Ovary (tissue), 3 donors: ENCODE data around the gene SPACA4.

Experiments used
- EP300 ChIP-seq: sonication (generic); formaldehyde crosslinking; IDR thresholded peaks from one replicate; pipeline ENCODE4 v1.6.1; 2017; ENCODE audit warnings: antibody characterized with exemption
- POLR2A ChIP-seq: fragments of 450-650 bp; IDR thresholded peaks from one replicate; pipeline ENCODE4 v1.6.1; 2017; ENCODE audit warnings: antibody characterized with exemption, mild to moderate bottlenecking, moderate library complexity
- TF ChIP-seq, protein P1 (sequence below), 3 donors: fragments of 450-650 bp in 2 of 3; fragments of 200-600 bp in 1 of 3; IDR thresholded peaks; one replicate each; pipeline versions ENCODE4 v1.5.1 to v1.8.0; 2016 to 2022; ENCODE audit warnings: antibody characterized with exemption in 3 of 3, mild to moderate bottlenecking in 1 of 3
- donor health status: DM: no; HTN: no; CAD: no.

DNA sequence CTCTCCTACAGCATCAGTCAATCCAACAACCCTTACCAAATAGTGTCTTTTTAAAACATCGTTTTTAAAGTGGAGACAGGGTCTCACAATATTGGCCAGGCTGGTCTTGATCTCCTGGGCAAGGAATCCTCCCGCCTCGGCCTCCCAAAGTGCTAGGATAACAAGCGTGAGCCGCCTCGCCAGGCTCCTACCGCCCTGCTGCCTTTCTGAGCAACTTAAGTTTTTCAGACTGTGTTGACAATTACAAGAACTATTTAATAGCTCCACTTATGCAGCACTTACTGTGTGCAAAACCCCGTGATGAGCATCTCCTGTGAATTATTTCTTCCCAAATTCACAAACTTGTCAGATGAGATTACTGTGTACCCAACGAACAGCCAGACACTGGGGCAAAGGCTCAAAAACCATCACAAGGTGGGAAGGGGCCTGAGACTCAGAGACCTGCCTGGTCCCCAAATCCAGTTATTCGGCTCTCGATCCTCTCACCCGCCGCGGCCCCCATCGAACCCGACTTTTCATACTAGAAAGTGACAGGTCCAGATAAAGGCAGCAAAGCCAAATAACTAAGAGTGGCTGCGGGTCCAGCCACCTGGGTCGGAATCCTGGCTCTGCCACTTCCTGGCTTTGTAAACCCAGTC lies 11.9 kb downstream of the SPACA4 start:
- TF ChIP-seq, protein P1, sequence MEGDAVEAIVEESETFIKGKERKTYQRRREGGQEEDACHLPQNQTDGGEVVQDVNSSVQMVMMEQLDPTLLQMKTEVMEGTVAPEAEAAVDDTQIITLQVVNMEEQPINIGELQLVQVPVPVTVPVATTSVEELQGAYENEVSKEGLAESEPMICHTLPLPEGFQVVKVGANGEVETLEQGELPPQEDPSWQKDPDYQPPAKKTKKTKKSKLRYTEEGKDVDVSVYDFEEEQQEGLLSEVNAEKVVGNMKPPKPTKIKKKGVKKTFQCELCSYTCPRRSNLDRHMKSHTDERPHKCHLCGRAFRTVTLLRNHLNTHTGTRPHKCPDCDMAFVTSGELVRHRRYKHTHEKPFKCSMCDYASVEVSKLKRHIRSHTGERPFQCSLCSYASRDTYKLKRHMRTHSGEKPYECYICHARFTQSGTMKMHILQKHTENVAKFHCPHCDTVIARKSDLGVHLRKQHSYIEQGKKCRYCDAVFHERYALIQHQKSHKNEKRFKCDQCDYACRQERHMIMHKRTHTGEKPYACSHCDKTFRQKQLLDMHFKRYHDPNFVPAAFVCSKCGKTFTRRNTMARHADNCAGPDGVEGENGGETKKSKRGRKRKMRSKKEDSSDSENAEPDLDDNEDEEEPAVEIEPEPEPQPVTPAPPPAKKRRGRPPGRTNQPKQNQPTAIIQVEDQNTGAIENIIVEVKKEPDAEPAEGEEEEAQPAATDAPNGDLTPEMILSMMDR (IDR thresholded peaks at IDR 0.05): no peak
- no peak for TF ChIP-seq EP300
- no peak for TF ChIP-seq POLR2A
